Glutamatergic neuron (in vitro differentiated cells): ENCODE results near the gene HDAC4. TPM values are rescaled to one million over a fixed set of nuclear protein-coding genes. Genes with fewer than 3 reads are reported as not detected.

Source experiments
- DNase-seq: peaks from one replicate; pipeline ENCODE4 v3.0.0; 2022
- H3K27ac Mint-ChIP-seq: one replicate; pipeline ENCODE4 v1.8.0; 2020; ENCODE audit warnings: mild to moderate bottlenecking, mixed read lengths, inconsistent platforms; ENCODE audit not compliant: unreplicated experiment
- H3K27me3 Mint-ChIP-seq: one replicate; pipeline ENCODE4 v1.8.0; 2020; ENCODE audit warnings: mild to moderate bottlenecking, moderate library complexity, mixed read lengths, inconsistent platforms; ENCODE audit not compliant: unreplicated experiment
- H3K36me3 Mint-ChIP-seq: one replicate; pipeline ENCODE4 v1.8.0; 2020; ENCODE audit warnings: mild to moderate bottlenecking, mixed read lengths, inconsistent platforms; ENCODE audit not compliant: unreplicated experiment
- H3K4me1 Mint-ChIP-seq: one replicate; pipeline ENCODE4 v1.8.0; 2020; ENCODE audit warnings: mild to moderate bottlenecking, low read depth, mixed read lengths, inconsistent platforms; ENCODE audit not compliant: unreplicated experiment
- H3K4me3 Mint-ChIP-seq: one replicate; pipeline ENCODE4 v1.8.0; 2020; ENCODE audit warnings: mild to moderate bottlenecking, mixed read lengths, inconsistent platforms; ENCODE audit not compliant: unreplicated experiment
- H3K9me3 Mint-ChIP-seq: one replicate; pipeline ENCODE4 v1.8.0; 2020; ENCODE audit warnings: mild to moderate bottlenecking, moderate library complexity, mixed read lengths, inconsistent platforms; ENCODE audit not compliant: unreplicated experiment
- CTCF ChIP-seq: fragments of 200-600 bp; sonication (generic); IDR thresholded peaks from one replicate; pipeline ENCODE4 v1.5.0; 2021; ENCODE audit not compliant: partially characterized antibody, unreplicated experiment
- total RNA-seq: library from RNA; stranded (reverse); fragmentation: NEBNext Ultra II Directional; extraction: Animal tissue kit (Norgen Biotek cat#: 25700); gene quantifications from one replicate; pipeline ENCODE4 v1.2.1, GENCODE V29; 2021; ENCODE audit not compliant: unreplicated experiment

Gene HDAC4
- total RNA-seq, 1 donor from 2014 or later = 90.6 TPM

- H3K4me1 Mint-ChIP-seq = peaks cover 11% of the 10 kb centered on the region
- H3K36me3 Mint-ChIP-seq = peaks cover 5% of the 10 kb centered on the region
- peaks cover 3% of the 10 kb centered on the region for H3K9me3 Mint-ChIP-seq
- TF ChIP-seq CTCF = no peak
- no peak overlapping the region for H3K4me3 Mint-ChIP-seq
- H3K27me3 Mint-ChIP-seq = peaks cover 5% of the 10 kb centered on the region
- DNase-seq = no peak
- no peak overlapping the region for H3K27ac Mint-ChIP-seq
These were observed 299.0 kb downstream of the HDAC4 start for GRCh38 chr2:239101807-239102206.

- Mint-ChIP-seq H3K9me3 (peaks cover 1% of the 10 kb centered on the region), H3K27me3 (peaks cover 7% of the 10 kb centered on the region), H3K4me1 (peaks cover 6% of the 10 kb centered on the region), H3K36me3 (peaks cover 5% of the 10 kb centered on the region), H3K27ac (no peak overlapping the region), H3K4me3 (no peak overlapping the region)
- no peak for DNase-seq
- no peak for TF ChIP-seq CTCF
These were observed 299.7 kb downstream of the HDAC4 start for GRCh38 chr2:239101071-239101470.

GRCh38 chr2:239099474-239099873 lies 301.3 kb downstream of the HDAC4 start:
- Mint-ChIP-seq H3K27ac (no peak overlapping the region), H3K4me3 (no peak overlapping the region), H3K4me1 (peaks cover 2% of the 10 kb centered on the region), H3K36me3 (peaks cover under 1% of the 10 kb centered on the region), H3K27me3 (peaks cover 7% of the 10 kb centered on the region), H3K9me3 (peaks cover 4% of the 10 kb centered on the region)
- no peak for TF ChIP-seq CTCF
- no peak for DNase-seq

GRCh38 chr2:239098288-239098970 lies 302.4 kb downstream of the HDAC4 start:
- Mint-ChIP-seq H3K4me1 (peaks cover 7% of the 10 kb centered on the region), H3K4me3 (no peak overlapping the region), H3K36me3 (no peaks in the 10 kb centered on the region), H3K27me3 (peaks cover 8% of the 10 kb centered on the region), H3K9me3 (peaks cover 4% of the 10 kb centered on the region), H3K27ac (no peak overlapping the region)
- no peak for TF ChIP-seq CTCF
- DNase-seq = no peak

- Mint-ChIP-seq H3K9me3 (peaks cover 4% of the 10 kb centered on the region), H3K27ac (no peak overlapping the region), H3K4me1 (peaks cover 7% of the 10 kb centered on the region), H3K27me3 (peaks cover 8% of the 10 kb centered on the region), H3K4me3 (no peak overlapping the region), H3K36me3 (no peaks in the 10 kb centered on the region)
- TF ChIP-seq CTCF = no peak
- no peak for DNase-seq
These were observed 303.5 kb downstream of the HDAC4 start for GRCh38 chr2:239097428-239097696.
